SK-N-DZ (cell line): ENCODE data around the gene SERPINB6.
"Not testable (repeated sequence)": the region's sequence is repeated elsewhere in the genome, so short reads cannot be mapped to it uniquely, and the experiment has no call there.

Source experiments
- DNase-seq: peaks from one replicate; pipeline ENCODE4 v3.0.0-alpha.2; 2015; ENCODE audit warnings: low spot score

The SERPINB6 gene

GRCh38 chr6:2913621-2914317 is 57.6 kb downstream of the SERPINB6 start:
- DNase-seq, result no peak

DNA sequence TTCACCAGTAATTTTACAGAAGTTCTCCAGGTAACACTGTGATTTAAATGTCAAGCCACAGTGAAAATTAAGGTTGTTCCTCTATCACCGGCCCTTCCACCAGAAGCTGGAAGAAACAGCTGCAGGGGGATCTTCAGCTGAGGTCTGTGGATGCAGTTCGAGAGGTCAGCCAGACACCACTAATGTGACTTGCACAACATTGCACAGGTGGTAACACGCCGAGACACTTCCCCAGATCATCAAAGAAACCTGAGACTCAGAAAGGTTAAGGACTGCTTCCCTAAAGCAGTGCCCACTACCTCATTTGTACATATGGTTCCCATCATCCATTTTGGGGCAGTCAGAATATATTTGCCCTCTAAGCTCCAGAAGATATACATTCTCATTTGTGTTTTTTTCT is 60.2 kb downstream of the SERPINB6 start:
- DNase-seq, result no peak

- no peak for DNase-seq
Measured at GRCh38 chr6:2909718-2910117, 61.6 kb downstream of the SERPINB6 start.

DNA sequence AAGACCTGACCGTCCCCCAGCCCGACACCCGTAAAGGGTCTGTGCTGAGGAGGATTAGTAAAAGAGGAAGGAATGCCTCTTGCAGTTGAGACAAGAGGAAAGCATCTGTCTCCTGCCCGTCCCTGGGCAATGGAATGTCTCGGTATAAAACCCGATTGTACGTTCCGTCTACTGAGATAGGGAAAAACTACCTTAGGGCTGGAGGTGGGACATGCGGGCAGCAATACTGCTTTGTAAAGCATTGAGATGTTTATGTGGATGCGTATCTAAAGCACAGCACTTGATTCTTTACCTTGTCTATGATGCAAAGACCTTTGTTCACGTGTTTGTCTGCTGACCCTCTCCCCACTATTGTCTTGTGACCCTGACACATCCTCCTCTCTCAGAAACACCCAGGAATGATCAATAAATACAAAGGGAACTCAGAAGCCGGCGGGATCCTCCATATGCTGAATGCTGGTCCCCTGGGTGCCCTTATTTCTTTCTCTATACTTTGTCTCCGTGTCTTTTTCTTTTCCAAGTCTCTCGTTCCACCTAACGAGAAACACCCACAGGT is 62.2 kb downstream of the SERPINB6 start:
- DNase-seq, result not testable (repeated sequence)

DNA sequence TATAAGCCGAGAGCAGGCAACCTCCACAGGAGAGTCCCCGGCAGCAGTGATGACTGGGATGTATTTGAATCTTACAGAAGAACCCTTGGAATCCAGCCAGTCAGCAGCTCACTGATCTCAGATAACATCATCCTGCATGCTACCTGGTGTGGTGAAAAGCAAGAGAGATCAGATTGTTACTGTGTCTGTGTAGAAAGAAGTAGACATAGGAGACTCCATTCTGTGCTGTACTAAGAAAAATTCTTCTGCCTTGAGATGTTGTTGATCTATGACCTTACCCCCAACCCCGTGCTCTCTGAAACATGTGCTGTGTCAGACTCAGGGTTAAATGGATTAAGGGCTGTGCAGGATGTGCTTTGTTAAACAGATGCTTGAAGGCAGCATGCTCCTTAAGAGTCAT is 62.9 kb downstream of the SERPINB6 start:
- peak; percentile 79 for DNase-seq

DNA sequence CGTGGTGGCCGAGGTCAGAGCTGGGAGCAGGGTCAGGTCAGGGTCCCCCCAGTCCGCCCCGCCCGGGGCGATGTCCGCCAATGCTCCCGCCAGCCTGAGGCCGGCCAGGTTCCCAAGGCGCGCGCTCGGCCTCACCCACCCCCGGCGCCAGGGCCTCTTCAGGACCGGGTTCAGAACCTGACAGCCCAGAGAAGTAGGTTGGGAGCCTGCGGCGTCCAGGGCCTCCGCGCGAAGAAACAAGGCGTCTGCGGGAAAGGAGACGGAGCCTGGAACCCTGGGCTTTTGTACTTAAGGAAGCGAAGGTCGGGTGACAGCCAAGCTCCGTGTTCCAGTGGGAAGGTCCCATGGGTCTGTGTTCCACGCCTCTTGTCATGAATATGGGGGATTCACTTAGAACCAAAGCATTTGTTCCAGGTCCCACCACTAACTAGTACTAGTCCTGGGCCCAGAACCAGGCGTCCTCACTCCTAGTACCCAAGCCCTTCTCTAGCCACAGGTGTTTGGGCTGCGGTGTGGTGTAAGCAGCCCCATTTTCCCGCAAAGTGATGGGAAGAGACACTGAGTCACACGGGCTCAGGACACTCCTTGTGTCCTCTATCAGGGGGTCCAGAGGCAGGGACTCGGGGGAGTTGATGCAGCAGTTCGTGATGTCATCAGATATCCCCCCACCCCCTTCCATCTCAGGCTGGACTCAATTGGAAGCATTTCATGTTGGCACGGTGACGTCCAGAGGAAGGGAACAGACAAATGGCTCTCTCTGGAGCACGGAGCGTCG is 67.8 kb downstream of the SERPINB6 start:
- DNase-seq, result not testable (repeated sequence)

- not testable (repeated sequence) for DNase-seq
Measured at GRCh38 chr6:2901645-2902502, 69.5 kb downstream of the SERPINB6 start.

DNA sequence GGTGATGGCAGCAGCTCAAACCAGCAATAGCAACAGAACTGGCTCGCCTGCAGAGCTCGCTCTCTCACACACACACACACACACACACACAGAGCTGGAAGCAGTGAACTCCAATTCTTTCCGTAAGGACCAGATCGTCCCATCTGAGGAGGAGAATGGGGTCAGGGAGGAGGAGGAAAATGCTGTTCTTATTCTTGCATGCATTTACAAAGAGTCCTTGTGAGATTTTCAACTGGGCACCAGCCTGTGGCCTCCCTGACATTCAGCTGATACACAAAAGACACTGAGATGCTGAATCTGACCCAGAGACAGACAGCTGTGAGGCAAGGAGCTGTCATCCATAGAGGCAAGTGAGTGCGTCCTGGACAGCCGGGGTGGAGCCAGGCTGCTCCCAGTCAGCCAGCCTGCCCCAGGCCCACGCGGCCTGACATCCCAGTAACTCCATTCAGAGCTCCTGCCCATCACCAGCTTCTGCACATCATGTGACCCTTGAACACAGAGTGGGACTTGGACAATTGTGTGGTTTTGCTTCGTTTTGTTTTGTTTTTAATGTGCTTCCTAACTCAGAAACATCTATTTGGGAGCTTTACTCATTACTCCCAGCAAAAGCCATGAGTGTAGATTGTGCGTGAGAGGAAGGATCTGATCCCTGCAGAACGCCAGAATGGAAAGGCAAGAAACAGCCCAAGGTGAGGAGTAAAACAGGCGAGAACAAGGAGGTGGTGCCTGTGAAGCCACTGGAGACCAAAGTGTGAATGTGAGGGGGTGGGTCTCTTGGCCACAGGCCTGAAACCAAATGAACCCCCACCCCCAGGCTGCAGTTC is 70.3 kb downstream of the SERPINB6 start:
- no peak for DNase-seq

- no peak for DNase-seq
Measured at GRCh38 chr6:2900221-2900807, 71.1 kb downstream of the SERPINB6 start.

GRCh38 chr6:2899596-2899995 is 71.8 kb downstream of the SERPINB6 start:
- DNase-seq, result no peak
